Stimulated activated naive CD4-positive, alpha-beta T cell treated with Interleukin-2 at 50 U/mL for 16 hours (primary cell): Measurements from ENCODE around the gene NDFIP2.
"Not testable (repeated sequence)": the region's sequence is repeated elsewhere in the genome, so short reads cannot be mapped to it uniquely, and the experiment has no call there.

Source experiments
- DNase-seq: peaks from one replicate; lab custom pipeline; 2025; lab: John Stamatoyannopoulos, UW

The NDFIP2 gene

DNA sequence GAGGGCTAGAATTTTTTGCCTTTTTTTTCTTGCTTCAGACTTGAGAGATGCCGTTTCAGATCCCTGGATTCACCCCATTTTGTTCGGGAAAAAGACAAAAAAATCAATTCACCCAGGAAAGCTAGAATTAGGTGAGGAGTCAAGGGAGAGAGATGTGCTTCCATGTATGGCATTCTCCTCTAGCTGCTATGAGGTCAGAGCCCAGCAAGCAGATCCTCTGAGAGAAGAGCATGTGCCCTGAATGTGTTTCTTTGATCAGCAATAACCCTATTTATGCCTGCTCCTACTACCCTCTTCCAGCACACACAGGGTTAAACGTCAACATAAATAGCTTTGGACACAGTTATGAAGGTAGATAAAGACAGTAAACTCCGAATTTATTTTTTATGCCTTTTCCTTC, 53.6 kb downstream of the NDFIP2 start:
- no peak for DNase-seq

DNA sequence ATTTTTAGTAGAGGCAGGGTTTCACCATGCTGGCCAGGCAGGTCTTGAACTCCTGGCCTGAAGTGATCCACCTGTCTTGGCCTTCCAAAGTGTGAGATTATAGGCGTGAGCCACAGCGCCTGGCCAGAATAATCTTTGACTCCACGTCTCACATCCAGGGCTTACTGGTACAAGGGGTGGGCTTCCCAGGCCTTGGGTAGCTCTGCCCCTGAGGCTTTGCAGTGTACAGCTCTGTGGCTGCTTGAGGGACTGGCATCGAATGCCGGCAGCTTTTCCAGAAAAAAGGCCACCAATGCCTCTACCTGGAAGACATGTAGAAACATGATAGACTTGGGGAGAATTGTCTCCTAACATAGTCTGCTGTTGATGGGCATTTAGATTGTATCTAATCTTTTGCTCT, 57.8 kb downstream of the NDFIP2 start:
- no peak for DNase-seq

DNA sequence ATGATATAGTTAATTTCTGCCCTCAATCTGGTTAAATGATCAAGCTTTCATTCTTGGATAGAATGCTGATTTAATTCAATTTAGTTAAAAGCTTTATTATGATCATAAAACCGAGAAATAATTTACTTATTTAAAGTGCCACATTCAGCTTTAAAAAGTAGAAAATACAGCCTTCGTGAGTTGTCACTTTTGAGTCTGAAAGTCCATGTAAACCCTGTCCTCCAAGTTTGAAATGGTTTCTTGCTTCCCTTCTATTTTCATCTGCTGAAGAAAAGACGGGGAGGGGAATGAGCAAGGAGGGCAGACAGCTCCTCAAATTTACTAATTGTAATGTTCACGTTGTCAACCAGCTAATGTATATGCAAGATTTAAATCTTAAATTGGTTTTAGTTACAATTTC, 59.5 kb downstream of the NDFIP2 start:
- DNase-seq, result no peak

DNA sequence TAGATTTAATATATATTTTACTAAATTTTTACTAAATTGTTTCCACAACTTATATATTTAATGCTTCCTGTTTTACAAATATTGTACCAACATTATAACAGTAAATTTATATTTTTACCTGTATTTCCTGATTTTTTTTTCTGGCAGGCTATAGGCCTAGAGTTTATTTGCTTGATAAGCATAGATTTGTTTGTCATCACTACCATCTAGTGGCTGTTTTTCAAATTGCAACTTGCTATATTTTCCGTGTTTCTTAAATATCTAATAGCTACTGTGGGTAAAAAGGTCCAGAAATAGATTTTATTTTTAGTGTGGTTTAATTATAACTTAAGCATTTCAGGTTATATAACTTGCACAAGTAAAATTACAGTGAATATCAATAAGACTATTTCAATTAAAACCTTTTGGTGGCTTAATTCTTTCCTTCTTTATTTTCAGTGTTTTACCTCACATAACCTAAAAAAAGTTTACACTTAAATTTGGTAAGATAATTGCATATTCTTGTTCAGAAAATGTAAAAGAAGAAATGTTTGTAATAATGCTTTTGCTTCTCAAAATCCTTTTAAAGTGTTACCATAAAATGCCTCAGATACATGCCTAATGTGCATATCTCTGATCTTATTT, 60.6 kb downstream of the NDFIP2 start:
- no peak for DNase-seq

DNA sequence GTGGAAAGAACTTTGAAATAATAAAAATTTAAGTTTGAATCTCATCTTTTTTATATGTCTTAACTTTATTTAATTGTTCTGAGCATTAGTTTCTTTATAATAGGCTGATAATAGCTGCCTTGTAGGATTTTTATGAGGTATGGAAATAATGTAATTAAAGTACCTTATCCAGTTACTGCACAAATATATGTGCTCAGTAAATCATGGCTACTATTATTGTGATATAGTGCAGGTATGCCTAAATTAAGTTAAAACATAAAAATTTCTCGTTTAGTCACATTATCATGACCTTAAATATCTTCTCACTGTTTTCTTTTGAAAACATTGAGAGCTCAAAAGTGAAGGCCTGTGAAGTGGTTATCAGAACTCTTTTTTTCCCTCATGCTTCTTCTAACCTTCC, 62.9 kb downstream of the NDFIP2 start:
- DNase-seq, result no peak

DNA sequence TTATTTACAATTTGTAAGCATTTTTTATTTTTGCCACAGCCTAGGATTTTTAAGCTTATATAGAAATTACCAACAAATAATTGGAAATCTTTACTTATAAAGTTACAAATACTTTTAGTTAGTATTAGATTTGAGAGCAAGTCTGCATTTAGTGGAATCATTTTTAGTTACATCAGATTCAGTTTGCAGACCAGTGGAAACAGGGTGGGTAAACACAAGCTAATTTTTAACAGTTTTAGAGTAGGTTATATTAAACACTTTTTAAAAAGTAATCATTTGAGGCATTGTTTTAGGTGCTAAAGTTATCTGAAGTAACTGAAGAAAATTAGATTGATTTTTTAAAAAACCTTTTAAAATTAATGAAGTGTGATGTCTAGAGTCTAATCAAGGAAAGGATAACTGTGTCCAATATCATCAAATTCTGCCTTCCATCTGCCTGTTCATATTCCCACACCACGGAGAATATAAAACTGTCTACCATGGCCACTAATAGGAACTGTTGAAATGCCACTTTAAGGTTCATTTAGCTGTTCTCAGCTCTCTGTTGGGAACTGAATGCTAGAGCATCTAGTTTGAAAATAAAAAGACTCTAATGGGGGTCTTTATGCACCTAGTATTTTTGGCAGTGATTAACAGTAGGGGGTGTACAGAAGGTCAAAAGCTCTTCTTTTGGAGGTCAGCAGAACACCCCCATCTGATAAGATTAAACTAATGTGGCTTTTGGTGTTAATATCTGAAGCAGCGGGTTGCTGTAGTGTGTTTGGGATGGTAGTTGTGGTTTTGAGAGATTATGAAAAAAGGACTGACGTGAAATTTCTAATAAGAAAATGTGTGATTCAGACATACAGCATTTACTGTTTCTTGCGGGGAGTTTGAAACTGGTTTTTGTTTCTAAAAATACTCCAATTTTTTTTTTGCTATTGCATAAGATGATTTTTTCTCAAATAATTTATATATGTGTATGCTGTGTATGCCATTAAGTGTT, 66.5 kb downstream of the NDFIP2 start:
- DNase-seq, result no peak

DNA sequence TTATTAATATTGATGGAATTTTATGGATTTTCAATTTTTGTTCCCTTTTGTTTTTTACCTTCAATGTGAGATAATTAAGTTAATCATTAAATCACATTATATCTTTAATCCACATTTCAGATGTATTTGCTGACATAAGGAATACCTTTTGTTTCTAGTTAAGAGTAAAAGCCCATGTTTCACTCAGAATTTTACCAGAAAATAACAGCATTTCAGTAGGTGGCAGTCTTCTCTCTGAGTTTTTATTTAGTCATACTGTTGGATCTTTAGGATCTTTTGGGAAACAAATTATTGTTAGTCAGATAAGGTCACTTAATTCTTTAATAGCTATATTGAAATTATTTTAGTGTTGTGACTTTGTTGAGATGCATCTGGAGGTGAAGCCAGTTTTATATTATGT, 67.9 kb downstream of the NDFIP2 start:
- no peak for DNase-seq

DNA sequence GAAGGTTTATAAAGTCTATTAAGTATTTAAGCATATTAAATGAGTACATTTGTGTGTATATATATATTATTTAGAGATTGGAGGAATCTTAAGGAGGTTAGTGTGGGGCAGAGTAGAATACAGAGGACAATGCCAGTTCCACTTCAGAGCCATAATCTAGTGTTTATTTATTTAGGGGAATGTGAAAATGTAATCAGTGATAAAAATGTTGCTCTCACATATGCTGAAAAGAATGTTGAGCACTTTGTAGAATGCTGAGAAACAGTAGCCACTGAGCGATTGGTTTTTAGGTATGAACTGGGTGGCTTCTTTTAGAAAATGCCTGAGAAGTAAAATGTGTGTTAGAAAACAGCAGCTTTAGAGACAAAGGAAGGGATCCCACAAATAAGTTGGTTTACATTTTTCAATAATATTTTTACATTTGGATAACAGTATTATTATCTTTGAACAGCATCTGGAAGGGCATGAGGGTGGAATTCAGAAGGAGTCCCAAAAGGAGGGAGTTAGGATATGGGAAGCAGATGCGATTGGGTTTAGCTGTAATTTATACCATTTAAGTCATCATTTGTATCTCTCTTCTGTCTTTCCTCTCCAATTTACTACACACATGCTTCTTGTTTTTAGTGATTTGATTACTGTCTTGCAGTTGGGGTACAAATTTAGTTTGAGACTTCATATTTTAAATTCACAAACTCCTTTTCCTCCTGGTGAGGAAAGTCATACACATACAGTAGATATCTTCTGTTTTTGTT, 68.6 kb downstream of the NDFIP2 start:
- DNase-seq, result no peak

DNA sequence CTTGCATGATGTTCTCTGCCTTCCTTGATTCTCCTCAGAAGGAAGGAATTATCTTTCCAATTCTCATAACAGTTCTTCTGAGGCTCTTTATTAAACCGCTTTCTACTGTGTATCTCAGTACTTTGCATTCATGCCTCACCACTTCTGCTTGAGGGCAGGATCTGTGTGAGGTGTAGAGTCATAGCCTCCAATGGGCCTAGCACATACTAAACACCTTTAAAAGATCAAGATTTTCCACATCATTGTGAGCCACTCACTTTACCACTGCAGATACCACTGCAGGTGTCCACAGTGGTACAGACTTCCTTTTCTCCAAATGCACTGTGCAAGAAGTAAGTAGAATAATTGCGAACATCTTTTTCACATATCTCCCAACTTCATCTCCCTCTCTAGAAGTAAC, 76.7 kb downstream of the NDFIP2 start:
- no peak for DNase-seq

DNA sequence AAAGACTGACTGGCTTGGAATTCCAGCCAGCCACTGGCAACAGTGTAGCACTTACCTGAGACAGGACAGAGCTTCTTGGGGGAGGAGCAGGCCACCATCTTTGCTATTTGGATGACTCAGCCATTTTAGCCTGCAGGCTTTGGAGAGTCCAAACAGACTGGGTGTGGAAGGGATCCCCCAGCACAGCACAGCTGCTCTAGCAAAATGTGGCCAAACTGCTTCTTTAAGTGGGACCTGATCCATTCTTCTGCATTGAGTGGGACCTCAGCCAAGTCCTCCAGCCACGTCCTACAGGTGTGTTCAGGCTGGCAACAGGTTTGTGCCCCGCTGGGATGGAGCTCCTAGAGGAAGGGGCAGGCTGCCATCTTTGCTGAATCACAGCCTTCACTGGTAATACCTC, 80.0 kb downstream of the NDFIP2 start:
- DNase-seq, result no peak

DNA sequence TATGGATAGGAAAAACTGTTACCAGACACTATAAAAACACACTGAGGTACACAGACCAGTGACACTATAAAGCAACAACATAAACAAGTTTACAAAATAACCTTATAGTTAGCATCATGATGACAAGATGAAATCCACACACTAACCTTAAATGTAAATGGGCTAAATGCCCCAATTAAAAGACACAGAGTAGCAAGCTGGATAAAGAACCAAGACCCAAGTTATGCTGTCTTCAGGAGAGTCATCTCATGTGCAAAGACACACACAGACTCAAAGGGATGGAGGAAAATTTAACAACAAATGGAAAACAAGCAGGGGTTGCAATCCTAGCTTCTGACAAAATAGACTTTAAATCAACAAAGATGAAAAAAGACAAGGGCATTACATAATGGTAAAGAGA, 81.6 kb downstream of the NDFIP2 start:
- no peak for DNase-seq

DNA sequence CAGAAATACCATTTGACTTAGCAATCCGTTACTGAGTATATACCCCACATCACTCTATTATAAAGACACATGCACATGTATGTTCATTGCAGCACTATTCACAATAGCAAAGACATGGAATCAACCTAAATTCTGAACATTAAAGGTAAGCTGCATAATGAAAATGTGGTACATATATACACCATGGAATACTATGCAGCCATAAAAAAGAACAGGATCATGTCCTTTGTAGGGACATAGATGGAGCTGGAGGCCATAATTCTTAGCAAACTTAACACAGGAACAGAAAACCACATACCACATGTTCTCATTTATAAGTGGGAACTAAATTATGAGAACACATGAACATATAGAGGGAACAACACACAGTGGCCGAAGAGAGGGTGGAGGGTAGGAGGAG, 85.2 kb downstream of the NDFIP2 start:
- no peak for DNase-seq

DNA sequence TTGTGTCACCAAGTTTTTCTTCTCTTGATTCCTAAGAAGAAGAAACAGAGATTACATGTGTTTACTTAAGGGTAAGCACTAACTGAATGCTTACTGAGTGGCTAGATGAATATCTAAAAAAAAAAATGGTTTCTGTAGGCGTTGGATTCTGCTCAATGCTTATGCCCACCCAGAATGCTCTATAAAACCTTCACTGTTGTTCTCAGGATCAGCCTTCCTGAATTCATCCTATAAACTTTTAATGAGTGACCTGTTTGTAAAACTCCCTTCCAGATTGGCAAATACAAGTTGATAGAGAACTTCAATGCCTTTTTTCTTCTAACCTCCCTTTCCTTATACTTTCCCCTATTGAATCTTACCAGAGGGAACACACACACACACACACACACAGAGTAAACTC, 90.2 kb downstream of the NDFIP2 start:
- no peak for DNase-seq

DNA sequence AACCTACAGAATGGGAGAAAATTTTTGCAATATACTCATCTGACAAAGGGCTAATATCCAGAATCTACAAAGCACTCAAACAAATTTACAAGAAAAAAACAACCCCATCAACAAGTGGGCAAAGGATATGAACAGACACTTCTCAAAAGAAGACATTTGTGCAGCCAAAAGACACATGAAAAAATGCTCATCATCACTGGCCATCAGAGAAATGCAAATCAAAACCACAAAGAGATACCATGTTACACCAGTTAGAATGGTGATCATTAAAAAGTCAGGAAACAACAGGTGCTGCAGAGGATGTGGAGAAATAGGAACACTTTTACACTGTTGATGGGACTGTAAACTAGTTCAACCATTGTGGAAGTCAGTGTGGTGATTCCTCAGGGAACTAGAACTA, 92.9 kb downstream of the NDFIP2 start:
- not testable (repeated sequence) for DNase-seq

DNA sequence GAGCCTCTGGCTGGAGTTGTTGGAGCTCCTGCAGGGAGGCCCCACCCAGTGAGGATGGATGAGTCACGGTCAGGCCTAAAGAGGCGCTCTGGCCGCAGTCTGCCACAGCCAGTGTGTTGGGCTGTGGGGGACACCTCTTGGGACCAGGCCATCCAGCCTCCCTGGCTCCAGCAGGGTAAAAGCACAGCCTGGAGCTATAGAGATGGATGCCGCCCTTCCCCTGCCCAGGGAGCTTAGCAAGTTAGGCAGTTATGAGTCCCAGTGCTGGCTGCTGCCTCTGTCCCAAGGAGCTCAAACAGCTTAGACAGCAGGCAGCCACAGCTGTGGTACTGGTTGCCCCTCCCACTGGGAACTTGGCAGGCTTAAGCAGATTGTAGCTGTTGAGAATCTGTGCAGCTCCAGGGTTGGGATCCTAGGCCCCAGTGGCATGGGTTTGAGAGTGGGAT, 100.9 kb downstream of the NDFIP2 start:
- no peak for DNase-seq

DNA sequence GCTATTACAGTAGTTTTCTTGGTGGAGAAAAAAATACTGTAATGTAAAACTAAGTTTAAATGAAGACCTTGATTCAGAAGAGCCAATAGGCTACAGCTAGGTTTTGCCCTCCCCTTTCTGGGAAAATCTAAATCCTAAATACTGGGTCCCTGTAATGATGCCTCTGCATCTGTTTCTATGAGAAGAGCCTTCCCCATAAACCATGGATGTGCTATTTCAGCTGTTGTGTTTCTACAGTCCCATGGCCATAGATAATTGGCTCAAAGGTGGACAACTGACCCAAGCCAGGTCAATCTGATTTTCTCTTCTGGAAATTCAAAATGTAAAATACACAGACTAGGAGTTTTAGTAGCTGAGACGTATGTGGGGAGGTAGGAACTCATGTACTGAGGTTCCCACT, 101.9 kb downstream of the NDFIP2 start:
- no peak for DNase-seq

DNA sequence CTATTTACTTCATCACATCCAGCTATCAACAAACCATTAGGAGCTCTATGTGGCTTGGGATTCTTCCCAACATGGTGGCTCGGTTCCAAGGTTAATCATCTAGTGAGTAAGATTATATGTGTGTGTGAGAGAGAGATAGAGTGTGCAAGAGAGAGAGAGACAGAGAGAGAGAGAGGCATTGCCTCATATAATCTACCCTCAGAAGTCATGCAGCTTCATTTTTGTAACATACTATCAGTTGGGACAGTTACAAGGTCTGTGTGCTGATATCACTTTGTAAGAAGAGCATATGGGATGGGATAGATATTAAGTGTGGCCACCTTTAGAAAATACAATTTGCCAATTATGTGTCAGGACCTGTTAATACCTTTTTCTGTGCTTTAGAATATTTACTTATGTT, 104.1 kb downstream of the NDFIP2 start:
- DNase-seq, result no peak

DNA sequence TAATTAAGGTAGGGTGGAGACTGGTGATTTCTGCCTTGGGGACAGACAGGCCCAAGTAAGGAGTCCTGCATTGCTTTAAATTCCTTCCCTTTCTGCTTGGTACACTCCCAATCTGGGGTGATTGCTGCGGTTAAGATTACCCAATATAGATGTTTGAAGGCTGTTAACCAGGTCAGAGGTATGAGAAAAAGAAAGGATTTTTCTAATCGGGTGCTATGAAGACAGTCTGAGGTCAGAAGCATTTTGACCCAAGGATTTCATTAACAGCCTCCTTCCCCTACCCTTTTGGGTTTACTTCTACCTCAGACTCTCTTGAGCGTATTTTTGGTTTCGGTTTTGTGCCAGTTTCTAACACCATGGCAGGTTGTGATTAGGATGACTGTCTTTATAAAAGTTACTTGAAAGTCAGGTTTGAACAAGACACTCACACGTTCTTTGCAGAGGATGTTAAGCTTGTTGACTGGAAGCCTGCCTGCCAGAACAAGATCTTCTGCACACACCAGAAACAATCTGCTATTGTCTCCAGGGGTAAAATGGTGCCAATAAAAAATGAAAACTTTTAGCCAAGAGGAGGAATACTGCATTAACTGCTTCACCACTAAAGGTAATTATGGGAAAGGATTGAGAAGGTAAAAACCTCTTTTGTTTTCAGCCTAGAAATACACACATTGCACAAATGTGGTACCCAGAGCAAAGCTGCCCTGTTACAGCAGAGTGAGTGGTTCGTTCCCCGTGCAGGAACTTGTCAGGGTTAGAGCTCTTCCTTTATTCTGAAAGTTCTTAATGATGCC, 108.8 kb downstream of the NDFIP2 start:
- DNase-seq, result no peak

DNA sequence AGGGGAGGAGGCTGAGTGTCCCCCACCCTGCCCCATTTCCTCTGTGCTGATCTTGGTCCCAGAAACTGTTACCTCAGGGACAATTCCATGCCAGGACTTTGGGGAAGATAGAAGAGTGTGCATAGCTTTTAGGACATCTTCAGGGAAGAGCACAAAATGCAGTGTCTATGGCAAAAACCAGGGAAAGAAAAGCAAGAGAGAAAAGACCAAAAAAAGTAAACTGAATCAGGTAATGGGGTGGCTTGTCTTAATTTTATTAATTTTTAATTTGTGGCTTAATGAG, 109.4 kb downstream of the NDFIP2 start:
- DNase-seq, result no peak

DNA sequence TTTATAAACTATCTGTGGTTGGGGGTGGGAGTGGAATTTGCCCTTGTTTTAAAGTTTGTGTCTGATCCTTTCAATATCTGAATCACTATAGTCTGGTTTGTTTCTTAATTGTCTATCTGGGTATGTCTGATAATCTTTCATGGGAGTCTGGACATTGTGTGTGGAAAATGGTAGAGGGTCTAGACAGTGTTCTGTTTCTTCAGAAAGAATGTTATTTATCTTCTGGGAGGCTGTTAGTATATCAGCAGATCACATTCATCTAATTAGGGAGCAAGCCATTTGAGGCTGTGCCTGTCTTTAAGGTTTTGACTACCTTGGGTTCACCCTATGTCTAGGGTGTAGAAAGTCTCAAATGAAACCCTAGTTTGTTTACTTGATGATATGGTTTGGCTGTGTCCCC, 110.5 kb downstream of the NDFIP2 start:
- no peak for DNase-seq

DNA sequence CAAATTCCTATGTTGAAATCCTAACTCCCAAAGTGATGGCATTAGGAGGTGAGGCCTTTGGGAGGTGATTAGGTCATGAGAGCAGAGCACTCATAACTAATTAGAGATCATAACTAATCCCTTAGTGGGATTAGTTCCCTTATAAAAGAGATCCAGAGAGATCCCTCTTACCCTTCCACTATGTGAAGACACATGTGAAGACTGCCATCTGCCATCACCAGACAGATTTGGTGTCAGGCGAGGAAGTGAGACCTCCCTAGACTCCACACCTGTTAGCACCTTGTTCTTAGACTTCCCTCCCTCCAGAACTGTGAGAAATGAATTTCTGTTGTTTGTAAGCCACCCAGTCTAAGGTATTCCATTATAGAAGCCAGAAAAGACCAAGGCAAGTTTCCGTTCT, 112.2 kb downstream of the NDFIP2 start:
- DNase-seq, result no peak

DNA sequence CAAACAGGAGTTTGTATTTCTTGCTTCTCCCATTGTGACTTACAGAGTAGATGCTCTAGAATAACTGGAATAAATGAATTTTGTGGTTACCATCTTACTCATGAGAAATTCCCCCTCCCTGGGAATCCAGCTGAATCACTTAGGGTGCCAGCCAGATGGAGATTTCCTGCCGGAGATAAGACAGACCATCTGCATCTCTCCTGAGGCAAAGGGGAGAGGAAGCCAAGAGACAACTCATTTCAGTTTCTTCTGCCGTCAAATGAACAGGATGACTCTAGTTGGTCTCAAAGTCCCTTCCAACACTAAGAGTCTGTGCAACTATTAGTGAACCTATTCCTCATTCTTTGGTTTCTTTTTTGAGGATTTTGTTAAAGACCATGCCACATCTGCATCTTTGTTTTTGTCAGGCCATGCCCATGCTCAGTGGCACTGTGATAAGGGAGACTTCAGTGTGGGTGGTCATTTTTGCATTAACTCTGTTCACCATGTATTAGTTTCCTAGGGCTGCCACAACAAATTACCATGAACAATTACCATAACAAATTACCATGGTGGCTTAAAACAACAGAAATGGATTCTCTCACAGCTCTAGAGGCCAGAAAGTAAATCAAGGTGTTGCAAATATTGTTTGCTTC, 112.8 kb downstream of the NDFIP2 start:
- no peak for DNase-seq
